Duodenal mucosa (tissue), 2 donors: ENCODE measurements around the gene SNAP91.

Experiments used
- H3K27ac ChIP-seq: one replicate; pipeline ENCODE4 v1.7.0; 2013; ENCODE audit warnings: low read depth, low read length
- H3K27me3 ChIP-seq, 2 donors: one replicate each; pipeline ENCODE4 v1.7.0; 2013; ENCODE audit warnings: low read length in 2 of 2, control low read depth in 1 of 2; ENCODE audit not compliant: insufficient read depth in 2 of 2, control insufficient read depth in 1 of 2
- H3K36me3 ChIP-seq, 2 donors: one replicate each; pipeline ENCODE4 v1.7.0; 2013; ENCODE audit warnings: low read length in 2 of 2, control low read depth in 1 of 2; ENCODE audit not compliant: insufficient read depth in 2 of 2, control insufficient read depth in 1 of 2
- H3K4me1 ChIP-seq, 2 donors: one replicate each; pipeline ENCODE4 v1.7.0; 2013; ENCODE audit warnings: low read length in 2 of 2, control low read depth in 1 of 2; ENCODE audit not compliant: insufficient read depth in 2 of 2, control insufficient read depth in 1 of 2
- H3K4me3 ChIP-seq, 2 donors: one replicate each; pipeline ENCODE4 v1.7.0; 2013; ENCODE audit warnings: low read length in 2 of 2, low read depth in 1 of 2
- H3K9ac ChIP-seq, 2 donors: one replicate each; pipeline ENCODE4 v1.7.0; 2013; ENCODE audit warnings: low read length in 2 of 2, low read depth in 1 of 2
- H3K9me3 ChIP-seq, 2 donors: one replicate each; pipeline ENCODE4 v1.7.0; 2013; ENCODE audit warnings: low read length in 2 of 2, control low read depth in 1 of 2; ENCODE audit not compliant: control insufficient read depth in 1 of 2

Gene SNAP91

DNA sequence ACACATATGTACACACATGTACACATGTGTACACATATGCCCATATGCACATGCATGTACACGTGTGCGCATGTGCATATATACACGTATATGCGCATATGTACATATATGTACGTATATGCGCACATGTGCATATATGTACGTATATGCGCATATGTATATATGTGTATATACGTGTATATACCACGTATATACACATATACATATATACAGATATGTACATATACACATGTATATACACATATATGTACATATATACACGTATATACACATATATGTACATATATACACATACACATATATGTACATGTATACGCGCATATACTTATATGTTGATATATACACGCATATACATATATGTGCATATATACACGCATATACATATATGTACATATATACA lies 8.9 kb upstream of the SNAP91 start:
- Histone ChIP-seq H3K9ac (no peak overlapping the region), H3K4me1 (no peaks in the 10 kb centered on the region), H3K27ac (no peak overlapping the region), H3K36me3 (no peaks in the 10 kb centered on the region), H3K9me3 (peaks cover 4% of the 10 kb centered on the region in 2 donors), H3K4me3 (no peak overlapping the region), H3K27me3 (no peaks in the 10 kb centered on the region)

DNA sequence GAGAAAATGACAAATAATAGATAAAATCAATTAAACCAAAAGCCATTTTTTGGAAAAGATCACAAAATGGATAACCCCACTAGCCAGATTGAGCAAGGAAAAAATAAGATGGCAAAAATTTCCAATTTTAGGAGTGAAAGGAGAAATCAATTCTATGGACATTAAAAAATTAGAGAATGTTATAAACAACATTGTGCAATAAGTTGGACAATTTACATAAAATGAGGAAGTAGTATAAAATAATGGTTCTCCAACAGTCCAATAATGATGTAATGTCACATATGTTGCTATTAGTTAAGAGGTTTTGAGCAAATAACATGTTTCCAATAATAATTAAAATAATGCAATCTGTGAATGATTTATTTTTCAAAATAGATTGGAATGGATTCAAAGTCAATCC lies 3.1 kb upstream of the SNAP91 start:
- Histone ChIP-seq H3K9me3 (no peaks in the 10 kb centered on the region), H3K27me3 (peaks cover 18 to 25% of the 10 kb centered on the region in 2 donors), H3K4me3 (no peak overlapping the region), H3K36me3 (no peaks in the 10 kb centered on the region), H3K27ac (no peak overlapping the region), H3K9ac (no peak overlapping the region), H3K4me1 (peaks cover 0 to 3% of the 10 kb centered on the region in 2 donors)

DNA sequence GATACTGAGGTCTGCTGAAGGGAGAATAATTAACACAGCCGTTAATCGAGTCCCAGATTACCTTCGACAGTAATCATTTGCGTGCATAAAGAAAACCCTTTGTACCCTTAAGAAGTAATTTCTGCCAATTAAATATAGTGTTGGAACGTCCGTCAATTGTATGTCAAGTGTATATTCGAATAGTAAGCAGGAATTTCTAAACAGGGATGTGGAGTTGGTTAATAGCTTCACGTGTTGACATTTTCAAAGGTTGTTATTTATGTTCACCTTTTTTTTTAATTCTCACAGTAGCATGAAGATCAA lies 798 bp upstream of the SNAP91 start:
- Histone ChIP-seq H3K36me3 (no peaks in the 10 kb centered on the region), H3K4me1 (peaks cover 0 to 3% of the 10 kb centered on the region in 2 donors), H3K9me3 (no peaks in the 10 kb centered on the region), H3K27ac (no peak overlapping the region), H3K4me3 (no peak overlapping the region), H3K9ac (no peak overlapping the region), H3K27me3 (peaks cover 18 to 35% of the 10 kb centered on the region in 2 donors)

DNA sequence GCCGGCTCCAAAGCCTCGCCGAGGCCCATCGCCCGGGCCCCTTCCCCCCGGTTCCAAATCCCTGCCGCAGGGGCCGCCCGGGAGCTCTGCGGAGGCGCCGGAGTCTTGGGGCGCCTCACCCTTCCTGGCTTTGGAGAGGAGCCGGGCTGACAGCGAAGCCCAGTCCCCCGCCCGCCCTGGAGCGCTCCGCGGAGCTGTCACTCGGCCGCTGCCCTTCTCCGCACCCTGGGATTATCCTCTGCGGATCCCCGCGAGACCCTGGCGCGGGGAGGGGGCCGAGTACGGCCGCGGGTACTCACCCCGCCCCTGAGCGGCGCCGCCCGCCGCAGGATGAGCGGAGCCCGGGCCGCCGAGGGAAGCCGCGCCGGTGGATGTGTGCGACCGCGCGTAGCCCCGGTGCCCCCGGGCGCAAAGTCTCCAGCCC lies 343 bp downstream of the SNAP91 start:
- H3K36me3 ChIP-seq = no peaks in the 10 kb centered on the region
- peaks cover 0 to 3% of the 10 kb centered on the region in 2 donors for H3K4me1 ChIP-seq
- H3K27me3 ChIP-seq = peaks cover 18 to 35% of the 10 kb centered on the region in 2 donors
- H3K27ac ChIP-seq = no peak overlapping the region
- no peak overlapping the region for H3K9ac ChIP-seq
- peak overlapping the region; percentile 15 to 21 for H3K4me3 ChIP-seq
- H3K9me3 ChIP-seq = no peaks in the 10 kb centered on the region

DNA sequence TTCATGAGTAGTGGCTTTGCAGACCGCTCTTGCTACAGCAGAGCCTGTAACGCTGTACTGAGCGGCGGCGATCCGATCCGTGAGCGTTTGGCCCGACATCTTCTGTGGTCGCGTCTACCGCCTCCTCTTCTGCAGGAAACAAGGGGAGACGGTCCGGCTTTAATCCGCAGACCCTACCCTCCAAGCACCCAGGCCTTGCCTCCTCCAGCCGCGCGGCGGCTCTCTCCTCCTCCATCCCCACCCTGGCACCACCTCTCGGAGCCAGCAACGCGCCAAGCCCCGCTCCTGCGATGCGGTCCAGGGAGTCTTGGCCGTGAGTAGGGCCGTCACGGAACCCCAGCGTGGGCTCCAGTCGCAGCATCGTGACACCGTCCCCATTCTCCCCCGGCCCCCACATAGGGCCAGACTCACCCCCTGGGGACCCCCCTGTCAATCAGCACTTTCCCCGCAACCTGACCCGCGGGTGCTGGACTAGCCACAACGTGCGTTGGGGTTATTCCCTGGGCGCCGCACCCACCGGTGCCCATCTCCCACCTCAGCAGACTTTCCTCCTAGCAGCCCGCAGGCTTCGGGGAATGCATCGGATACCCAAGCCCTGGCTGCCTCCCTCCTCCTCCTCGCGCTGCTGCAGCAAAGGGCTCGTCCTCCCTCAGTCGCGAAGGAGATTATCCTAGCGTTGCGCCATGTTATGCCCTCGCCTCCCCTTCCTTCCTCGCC lies 914 bp downstream of the SNAP91 start:
- Histone ChIP-seq H3K4me3 (peak overlapping the region in 1 of 2 donors; percentile 21), H3K4me1 (peaks cover 0 to 3% of the 10 kb centered on the region in 2 donors), H3K9me3 (no peaks in the 10 kb centered on the region), H3K27me3 (peaks cover 18 to 35% of the 10 kb centered on the region in 2 donors), H3K36me3 (no peaks in the 10 kb centered on the region), H3K27ac (no peak overlapping the region), H3K9ac (no peak overlapping the region)

DNA sequence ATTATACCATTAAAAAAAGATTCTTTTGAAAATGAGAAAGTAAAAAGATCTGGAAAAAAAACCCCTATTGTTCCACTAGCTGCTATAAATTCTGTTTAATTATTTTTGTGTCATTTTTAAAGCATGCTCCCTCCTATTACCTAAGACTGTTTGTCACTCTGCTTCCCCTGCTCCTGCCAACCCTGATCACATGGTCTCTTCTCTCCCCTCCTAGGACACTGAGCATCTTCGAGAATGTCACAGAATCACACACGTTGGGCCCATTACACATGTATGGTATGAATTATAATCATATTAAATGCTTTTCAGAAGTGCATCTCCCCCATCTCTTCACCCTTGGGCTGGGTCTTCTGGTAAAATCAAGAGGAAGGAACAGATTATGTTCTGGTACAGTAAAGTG lies 6.2 kb downstream of the SNAP91 start:
- H3K4me1 ChIP-seq = no peaks in the 10 kb centered on the region
- H3K27me3 ChIP-seq = peaks cover 6 to 18% of the 10 kb centered on the region in 2 donors
- H3K9ac ChIP-seq = no peak overlapping the region
- no peaks in the 10 kb centered on the region for H3K9me3 ChIP-seq
- no peak overlapping the region for H3K27ac ChIP-seq
- H3K36me3 ChIP-seq = no peaks in the 10 kb centered on the region
- no peak overlapping the region for H3K4me3 ChIP-seq

DNA sequence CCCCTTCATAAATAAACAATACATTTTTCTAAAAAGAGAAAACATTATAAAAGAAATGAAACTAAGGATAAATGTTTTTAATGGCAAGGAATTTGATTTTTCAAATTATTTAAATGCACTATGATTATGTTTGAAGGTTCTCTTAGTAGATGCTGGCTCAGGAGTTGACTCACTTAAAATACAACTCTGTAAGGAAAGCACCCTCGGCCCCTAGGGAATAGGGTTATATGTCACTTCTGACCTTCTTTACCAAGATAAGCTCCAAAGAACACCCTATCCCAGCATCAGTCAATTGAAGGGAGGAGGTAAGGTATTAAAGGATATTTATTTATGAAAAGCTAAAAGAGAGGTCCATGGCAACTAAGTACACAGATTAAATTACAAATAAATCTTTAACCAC lies 6.8 kb downstream of the SNAP91 start:
- no peaks in the 10 kb centered on the region for H3K9me3 ChIP-seq
- peaks cover 0 to 11% of the 10 kb centered on the region in 2 donors for H3K27me3 ChIP-seq
- H3K4me1 ChIP-seq = no peaks in the 10 kb centered on the region
- no peak overlapping the region for H3K4me3 ChIP-seq
- no peaks in the 10 kb centered on the region for H3K36me3 ChIP-seq
- no peak overlapping the region for H3K9ac ChIP-seq
- no peak overlapping the region for H3K27ac ChIP-seq

DNA sequence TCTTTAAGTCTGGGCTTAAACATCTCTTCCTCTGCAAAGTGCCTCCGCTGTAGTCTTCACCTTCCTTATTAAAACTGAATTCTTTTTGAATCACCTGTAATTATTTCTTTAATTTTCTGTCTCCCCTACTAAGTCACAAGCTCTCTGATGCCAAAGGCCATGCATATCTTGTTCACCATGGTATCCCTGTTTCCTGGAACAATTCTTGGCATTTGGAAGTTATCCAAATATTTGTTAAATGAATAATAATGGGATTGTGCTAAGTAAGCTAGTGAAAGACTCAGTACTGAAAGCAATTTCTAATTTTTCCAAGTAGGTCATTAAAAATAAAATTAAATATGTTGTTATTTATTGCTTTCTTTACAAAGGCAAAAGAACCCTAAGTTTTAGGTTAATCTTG lies 12.2 kb downstream of the SNAP91 start:
- Histone ChIP-seq H3K9ac (no peak overlapping the region), H3K9me3 (no peaks in the 10 kb centered on the region), H3K27ac (no peak overlapping the region), H3K4me3 (no peak overlapping the region), H3K36me3 (no peaks in the 10 kb centered on the region), H3K4me1 (no peaks in the 10 kb centered on the region), H3K27me3 (no peaks in the 10 kb centered on the region)

DNA sequence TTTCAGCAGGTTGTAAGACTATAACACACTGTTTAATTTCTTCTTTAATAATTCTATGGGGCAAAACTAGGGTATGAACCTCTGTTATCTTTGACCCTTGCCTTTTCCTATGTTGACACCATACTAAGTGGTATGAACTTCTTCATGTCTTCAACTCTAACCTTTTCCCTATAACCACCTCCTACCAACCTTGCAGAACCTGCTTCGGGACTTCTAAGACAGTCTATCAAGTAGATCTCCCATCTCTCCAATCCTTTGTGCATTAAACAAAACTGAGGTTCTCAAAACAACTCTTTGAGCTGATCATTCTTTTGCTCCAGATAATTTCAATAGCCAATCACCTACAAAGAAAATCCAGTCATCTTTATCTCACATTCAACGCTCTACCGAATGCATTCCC lies 23.4 kb downstream of the SNAP91 start:
- H3K4me3 ChIP-seq = no peak overlapping the region
- H3K27me3 ChIP-seq = no peaks in the 10 kb centered on the region
- H3K9ac ChIP-seq = no peak overlapping the region
- H3K9me3 ChIP-seq = no peaks in the 10 kb centered on the region
- no peaks in the 10 kb centered on the region for H3K4me1 ChIP-seq
- no peak overlapping the region for H3K27ac ChIP-seq
- H3K36me3 ChIP-seq = no peaks in the 10 kb centered on the region

DNA sequence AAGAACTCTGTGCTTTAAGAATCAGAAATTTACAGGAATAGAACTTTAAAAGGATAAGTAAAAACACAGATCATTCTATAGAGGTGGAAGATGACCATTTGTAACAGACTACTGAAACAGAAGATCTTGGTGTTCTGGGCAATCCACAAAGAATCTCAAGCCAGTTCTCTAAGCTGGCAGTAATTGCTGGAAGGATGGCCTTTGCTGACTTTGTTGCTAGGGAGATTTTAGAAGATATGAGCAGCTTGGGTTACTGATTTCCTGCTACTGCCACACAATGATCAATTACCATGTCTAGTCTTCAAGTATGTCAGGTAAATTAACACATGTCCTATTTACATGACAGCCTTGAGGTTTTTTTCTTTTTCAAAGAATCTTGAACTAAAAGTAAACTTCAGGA lies 31.1 kb downstream of the SNAP91 start:
- Histone ChIP-seq H3K27me3 (no peaks in the 10 kb centered on the region), H3K4me1 (no peaks in the 10 kb centered on the region), H3K9ac (no peak overlapping the region), H3K9me3 (no peaks in the 10 kb centered on the region), H3K27ac (no peak overlapping the region), H3K36me3 (no peaks in the 10 kb centered on the region), H3K4me3 (no peak overlapping the region)

DNA sequence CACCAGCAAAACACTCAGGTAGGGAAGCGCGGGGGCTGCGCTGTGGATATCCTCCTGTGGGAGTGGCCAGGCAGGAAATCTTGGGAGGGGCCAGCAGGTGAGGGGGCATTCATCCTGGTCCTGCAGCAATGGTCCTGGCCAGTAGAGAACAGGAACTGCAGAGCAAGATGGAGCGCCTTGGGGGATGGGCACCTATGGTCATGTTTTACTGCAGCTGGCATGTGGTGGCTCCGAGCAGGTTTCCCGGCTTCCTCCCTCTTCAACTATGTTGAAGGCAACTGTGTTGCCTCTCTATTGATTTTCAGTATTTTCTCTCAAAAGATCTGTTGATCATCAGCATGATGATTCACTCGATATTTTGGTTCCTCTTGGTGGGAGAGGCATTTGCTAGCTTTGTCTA lies 70.9 kb downstream of the SNAP91 start:
- no peaks in the 10 kb centered on the region for H3K36me3 ChIP-seq
- H3K4me3 ChIP-seq = no peak overlapping the region
- no peak overlapping the region for H3K27ac ChIP-seq
- no peak overlapping the region for H3K9ac ChIP-seq
- no peaks in the 10 kb centered on the region for H3K4me1 ChIP-seq
- no peaks in the 10 kb centered on the region for H3K27me3 ChIP-seq
- no peaks in the 10 kb centered on the region for H3K9me3 ChIP-seq
